OCI-LY3 (cell line): Measurements from ENCODE around the gene STAP2.

Experiments
- EZH2phosphoT487 ChIP-seq: fragments of 200-600 bp; shearing (Covaris generic); IDR thresholded peaks from 2 replicates; pipeline ENCODE4 v1.6.1; 2018; ENCODE audit warnings: antibody characterized with exemption, mixed run types, low read depth
- TF ChIP-seq, protein P1 (sequence below): fragments of 200-600, 300-600 bp; sonication (generic); IDR thresholded peaks from 2 replicates; pipeline ENCODE4 v1.5.1; 2014; ENCODE audit warnings: antibody characterized with exemption, low read length, low read depth

DNA sequence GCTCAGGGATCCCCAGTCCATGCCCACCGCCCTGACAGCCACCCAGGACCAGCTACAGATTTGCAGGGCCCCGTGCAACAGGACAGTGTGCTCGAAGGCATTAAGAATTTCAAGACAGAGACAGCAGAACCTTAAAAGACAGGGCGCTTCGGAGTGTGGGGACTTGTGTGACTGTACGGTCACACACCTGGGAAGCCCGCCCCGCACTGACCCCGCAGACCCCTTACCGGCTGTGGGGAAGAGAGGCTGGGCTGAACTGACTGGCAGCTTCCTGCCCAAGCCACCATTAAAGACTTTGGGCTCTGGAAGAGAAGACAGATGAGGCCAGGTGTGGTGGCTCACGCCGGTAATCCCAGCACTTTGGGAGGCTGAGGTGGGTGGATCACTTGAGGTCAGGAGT lies 14.4 kb downstream of the STAP2 start:
- TF ChIP-seq EZH2phosphoT487 = no peak
- TF ChIP-seq, protein P1, sequence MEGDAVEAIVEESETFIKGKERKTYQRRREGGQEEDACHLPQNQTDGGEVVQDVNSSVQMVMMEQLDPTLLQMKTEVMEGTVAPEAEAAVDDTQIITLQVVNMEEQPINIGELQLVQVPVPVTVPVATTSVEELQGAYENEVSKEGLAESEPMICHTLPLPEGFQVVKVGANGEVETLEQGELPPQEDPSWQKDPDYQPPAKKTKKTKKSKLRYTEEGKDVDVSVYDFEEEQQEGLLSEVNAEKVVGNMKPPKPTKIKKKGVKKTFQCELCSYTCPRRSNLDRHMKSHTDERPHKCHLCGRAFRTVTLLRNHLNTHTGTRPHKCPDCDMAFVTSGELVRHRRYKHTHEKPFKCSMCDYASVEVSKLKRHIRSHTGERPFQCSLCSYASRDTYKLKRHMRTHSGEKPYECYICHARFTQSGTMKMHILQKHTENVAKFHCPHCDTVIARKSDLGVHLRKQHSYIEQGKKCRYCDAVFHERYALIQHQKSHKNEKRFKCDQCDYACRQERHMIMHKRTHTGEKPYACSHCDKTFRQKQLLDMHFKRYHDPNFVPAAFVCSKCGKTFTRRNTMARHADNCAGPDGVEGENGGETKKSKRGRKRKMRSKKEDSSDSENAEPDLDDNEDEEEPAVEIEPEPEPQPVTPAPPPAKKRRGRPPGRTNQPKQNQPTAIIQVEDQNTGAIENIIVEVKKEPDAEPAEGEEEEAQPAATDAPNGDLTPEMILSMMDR = no peak
